OCI-LY7 (cell line): ENCODE results near the gene MUC3A. TPM values are rescaled to one million over a fixed set of nuclear protein-coding genes. Genes with fewer than 3 reads are reported as not detected.
"Not testable (repeated sequence)": the region's sequence is repeated elsewhere in the genome, so short reads cannot be mapped to it uniquely, and the experiment has no call there.

Experiments
- BruUV-seq: library from RNA; stranded (reverse); fragments of 400-500 nt; replicated peaks from 2 replicates; lab custom pipeline; 2021; lab: Mats Ljungman, UMichigan
- CTCF ChIA-PET: fragments of 300-600 bp; sonication (Branson Sonifier 250); formaldehyde crosslinking; loops from one replicate; lab custom pipeline; 2022; ENCODE audit warnings: antibody characterized with exemption; ENCODE audit not compliant: unreplicated experiment; lab: Charles Lee
- POLR2A ChIA-PET: fragments of 300-600 bp; sonication (Branson Sonifier 250); formaldehyde crosslinking; loops from one replicate; lab custom pipeline; 2022; ENCODE audit warnings: antibody characterized with exemption; lab: Charles Lee
- DNase-seq: peaks from one replicate; pipeline ENCODE4 v3.0.0-alpha.2; 2015; ENCODE audit warnings: low spot score
- H2AFZ ChIP-seq: fragments of 200-600 bp; sonication (generic), shearing (Covaris generic); 2 replicates; pipeline ENCODE4 v1.6.1; 2014; ENCODE audit warnings: mild to moderate bottlenecking, antibody characterized with exemption, low read length, moderate library complexity
- H3K27ac ChIP-seq: fragments of 200-600 bp; sonication (generic); 2 replicates; pipeline ENCODE4 v1.5.1; 2014; ENCODE audit warnings: mixed run types, low read depth, mild to moderate bottlenecking, moderate library complexity, low read length, inconsistent platforms; ENCODE audit not compliant: poor library complexity, severe bottlenecking
- H3K36me3 ChIP-seq: fragments of 200-600 bp; sonication (generic); 2 replicates; pipeline ENCODE4 v1.6.1; 2014; ENCODE audit warnings: mild to moderate bottlenecking, antibody characterized with exemption, low read length, moderate library complexity, mixed read lengths; ENCODE audit not compliant: insufficient read depth
- H3K4me1 ChIP-seq: fragments of 200-600 bp; sonication (generic); 2 replicates; pipeline ENCODE4 v1.5.1; 2014; ENCODE audit warnings: mild to moderate bottlenecking, low read length; ENCODE audit not compliant: insufficient read depth, poor library complexity, severe bottlenecking
- H3K4me2 ChIP-seq: fragments of 200-600 bp; sonication (generic); 2 replicates; pipeline ENCODE4 v1.6.1; 2014; ENCODE audit warnings: mild to moderate bottlenecking, low read length
- H3K4me3 ChIP-seq: fragments of 200-600 bp; sonication (generic); 2 replicates; pipeline ENCODE4 v1.5.1; 2014; ENCODE audit warnings: mild to moderate bottlenecking, low read depth, low read length; ENCODE audit not compliant: poor library complexity, severe bottlenecking
- H3K79me2 ChIP-seq: fragments of 200-600 bp; sonication (generic); 2 replicates; pipeline ENCODE4 v1.6.1; 2016; ENCODE audit warnings: low read depth, mild to moderate bottlenecking, low read length, moderate library complexity, mixed read lengths; ENCODE audit not compliant: insufficient read depth
- H3K9me2 ChIP-seq: fragments of 200-600 bp; sonication (generic); 2 replicates; pipeline ENCODE4 v1.6.1; 2016; ENCODE audit warnings: mild to moderate bottlenecking, low read length, mixed read lengths; ENCODE audit not compliant: insufficient read depth
- H3K9me3 ChIP-seq: fragments of 200-600 bp; sonication (generic); 2 replicates; pipeline ENCODE4 v1.6.1; 2014; ENCODE audit warnings: mild to moderate bottlenecking, mixed run types, low read length, mixed read lengths
- H4K20me1 ChIP-seq: fragments of 200-600 bp; sonication (generic); 2 replicates; pipeline ENCODE4 v1.6.1; 2014; ENCODE audit warnings: mild to moderate bottlenecking, antibody characterized with exemption, low read length, moderate library complexity, mixed read lengths; ENCODE audit not compliant: insufficient read depth
- CTCF ChIP-seq: fragments of 200-600 bp; sonication (generic); conservative IDR thresholded peaks from 2 replicates; pipeline ENCODE4 v1.5.1; 2014; ENCODE audit warnings: mild to moderate bottlenecking, antibody characterized with exemption, low read length, moderate library complexity, mixed read lengths
- EZH2phosphoT487 ChIP-seq: fragments of 200-600 bp; sonication (generic); IDR thresholded peaks from 2 replicates; pipeline ENCODE4 v1.6.1; 2018; ENCODE audit warnings: low read depth, borderline replicate concordance, mild to moderate bottlenecking, mixed run types, antibody characterized with exemption, low read length, moderate library complexity, mixed read lengths
- intact Hi-C: fragments of 100-400 bp; cut with micrococcal nuclease; formaldehyde crosslinking; loops from one replicate; pipeline ENCODE4 v1.10.0; 2022; ENCODE audit not compliant: unreplicated experiment
- total RNA-seq, 2 experiments: library from RNA; depleted of rRNA in 1 of 2; stranded (reverse); fragments of >200 nt in 1 of 2; shearing (Covaris generic) in 1 of 2; gene quantifications; 2 replicates each; pipeline ENCODE4 v1.2.3, GENCODE V29; 2014 to 2022

MUC3A gene
- total RNA-seq, 2 experiments from 2014 or later, result not detected

- H3K4me1 ChIP-seq, POLR2A ChIA-PET, intact Hi-C loops, H3K36me3 ChIP-seq, H3K27ac ChIP-seq, BruUV-seq, H3K4me3 ChIP-seq, H3K4me2 ChIP-seq, H2AFZ ChIP-seq, CTCF ChIA-PET, H3K9me3 ChIP-seq, H4K20me1 ChIP-seq, DNase-seq, H3K79me2 ChIP-seq, H3K9me2 ChIP-seq: not testable (repeated sequence)
Measured at GRCh38 chr7:100919779-100920437, 29.4 kb upstream of the MUC3A start.

GRCh38 chr7:100921039-100921438 lies 28.3 kb upstream of the MUC3A start:
- H3K36me3 ChIP-seq, result no peaks in the 10 kb centered on the region
- H3K4me1 ChIP-seq, result no peaks in the 10 kb centered on the region
- DNase-seq, result no peak
- ChIA-PET CTCF (no interaction called here), POLR2A (no interaction called here)
- no peaks in the 10 kb centered on the region for H3K9me2 ChIP-seq
- no peak overlapping the region for H2AFZ ChIP-seq
- no TSS peak for BruUV-seq
- no peak overlapping the region for H3K4me3 ChIP-seq
- no peaks in the 10 kb centered on the region for H3K9me3 ChIP-seq
- no peaks in the 10 kb centered on the region for H3K79me2 ChIP-seq
- intact Hi-C loops, result no loop called here
- TF ChIP-seq CTCF (no peak), EZH2phosphoT487 (no peak)
- H3K4me2 ChIP-seq, result no peak overlapping the region
- no peaks in the 10 kb centered on the region for H4K20me1 ChIP-seq
- no peak overlapping the region for H3K27ac ChIP-seq

DNA sequence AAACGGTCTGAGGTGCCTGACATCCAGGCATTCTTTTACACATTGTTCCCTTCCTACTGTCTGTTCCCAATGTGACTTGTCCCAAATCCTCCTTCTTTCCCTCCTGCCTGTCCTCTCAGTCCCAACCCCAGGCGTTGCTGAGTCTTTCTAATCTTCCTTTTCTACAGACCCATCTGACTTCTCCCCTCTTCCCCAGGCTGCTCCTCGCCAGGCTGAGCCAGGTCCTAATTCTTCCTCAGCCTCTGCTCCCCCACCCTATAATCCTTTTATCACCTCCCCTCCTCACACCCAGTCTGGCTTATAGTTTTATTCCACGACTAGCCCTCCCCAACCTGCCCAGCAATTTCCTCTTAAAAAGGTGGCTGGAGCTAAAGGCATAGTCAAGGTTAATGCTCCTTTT lies 25.7 kb upstream of the MUC3A start:
- H3K4me1 ChIP-seq, CTCF ChIA-PET, H3K9me2 ChIP-seq, H3K9me3 ChIP-seq, intact Hi-C loops, H3K27ac ChIP-seq, H3K4me2 ChIP-seq, POLR2A ChIA-PET, H3K36me3 ChIP-seq, H3K79me2 ChIP-seq, H3K4me3 ChIP-seq, BruUV-seq, H2AFZ ChIP-seq, DNase-seq, H4K20me1 ChIP-seq: not testable (repeated sequence)

GRCh38 chr7:100929808-100930174 lies 19.5 kb upstream of the MUC3A start:
- Histone ChIP-seq H3K79me2 (no peaks in the 10 kb centered on the region), H3K9me2 (no peaks in the 10 kb centered on the region), H3K36me3 (no peaks in the 10 kb centered on the region), H2AFZ (no peak overlapping the region), H3K27ac (no peak overlapping the region), H4K20me1 (no peaks in the 10 kb centered on the region), H3K4me2 (no peak overlapping the region), H3K4me1 (no peaks in the 10 kb centered on the region), H3K9me3 (no peaks in the 10 kb centered on the region), H3K4me3 (no peak overlapping the region)
- ChIA-PET CTCF (no interaction called here), POLR2A (no interaction called here)
- intact Hi-C loops, result no loop called here
- no TSS peak for BruUV-seq
- no peak for DNase-seq
- TF ChIP-seq EZH2phosphoT487, result no peak
- no peak for TF ChIP-seq CTCF
